T-helper 1 cell treated with Interleukin-12 subunit alpha and Interleukin-12 subunit beta and Interleukin-4 antibody, amounts not matched to agents 30 μg/mL and 1 μg/mL, for 36 hours (primary cell): ENCODE measurements around the gene PPFIBP1.
A peak's percentile ranks its signal among the peaks of the same experiment; 100 is the strongest.
"Not testable (repeated sequence)": the region's sequence is repeated elsewhere in the genome, so short reads cannot be mapped to it uniquely, and the experiment has no call there.

Experiments used
- H3K27ac Mint-ChIP-seq: one replicate; pipeline ENCODE4 v1.8.0; 2021; ENCODE audit warnings: mild to moderate bottlenecking, mixed read lengths
- H3K27me3 Mint-ChIP-seq: one replicate; pipeline ENCODE4 v1.8.0; 2021; ENCODE audit warnings: low read depth, mixed read lengths
- H3K36me3 Mint-ChIP-seq: one replicate; pipeline ENCODE4 v1.8.0; 2021; ENCODE audit warnings: low read depth, mixed read lengths
- H3K4me1 Mint-ChIP-seq: one replicate; pipeline ENCODE4 v1.8.0; 2021; ENCODE audit warnings: low read depth, mixed read lengths
- H3K4me3 Mint-ChIP-seq: one replicate; pipeline ENCODE4 v1.8.0; 2021; ENCODE audit warnings: mild to moderate bottlenecking, moderate library complexity, mixed read lengths
- H3K9me3 Mint-ChIP-seq: one replicate; pipeline ENCODE4 v1.8.0; 2021; ENCODE audit warnings: mixed read lengths

Gene PPFIBP1

DNA sequence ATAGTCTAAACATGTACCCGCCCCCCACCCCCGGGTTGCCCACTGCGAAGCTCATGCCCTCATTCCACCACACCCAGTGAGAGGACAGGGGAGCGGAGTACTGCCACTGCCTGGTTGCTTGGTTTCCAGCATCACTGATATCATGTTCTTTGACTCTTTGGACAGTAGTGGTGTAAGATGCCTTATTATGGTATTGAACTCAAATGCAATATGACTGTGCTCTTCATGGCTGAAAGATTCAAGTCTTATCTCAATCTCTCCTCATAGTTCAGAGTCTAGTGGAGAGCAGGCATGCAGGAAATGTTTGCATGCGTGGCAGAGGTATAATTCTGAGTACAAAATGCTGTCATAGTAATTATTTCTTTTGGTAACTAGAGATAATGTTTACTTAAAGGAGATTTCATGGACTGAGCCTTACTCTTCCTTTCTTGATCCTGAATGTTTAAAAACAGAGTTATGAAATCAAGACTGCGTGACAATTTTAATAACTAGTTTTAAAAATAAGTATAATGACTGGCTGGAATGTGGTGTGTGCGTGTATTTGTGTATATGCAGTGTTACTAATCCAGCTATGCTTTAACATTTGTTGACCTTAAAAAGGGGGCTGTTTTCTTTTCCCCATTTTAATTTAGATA lies 116.7 kb downstream of the PPFIBP1 start:
- H3K9me3 Mint-ChIP-seq, H3K4me3 Mint-ChIP-seq, H3K27me3 Mint-ChIP-seq, H3K27ac Mint-ChIP-seq, H3K36me3 Mint-ChIP-seq: not testable (repeated sequence)
- peaks cover 19% of the 10 kb centered on the region for H3K4me1 Mint-ChIP-seq

DNA sequence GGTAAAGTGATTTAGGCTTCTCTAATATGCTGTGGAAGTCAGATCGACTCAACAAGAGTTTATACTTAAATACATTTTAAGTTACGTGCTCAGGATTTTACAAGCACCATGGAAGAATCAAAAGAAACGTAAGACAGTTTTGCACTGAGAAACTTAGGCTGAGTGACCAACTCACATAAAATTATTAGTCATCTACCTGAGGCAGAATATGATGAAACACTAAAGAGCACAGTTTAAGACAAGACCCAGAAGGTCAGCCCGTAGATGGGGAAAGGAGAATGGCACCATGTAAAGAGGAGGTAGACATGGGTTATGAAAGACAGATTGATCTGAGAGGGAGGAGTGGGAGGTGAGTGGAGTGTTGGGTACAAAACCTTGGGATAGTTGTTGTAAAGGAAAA lies 118.4 kb downstream of the PPFIBP1 start:
- H3K27ac Mint-ChIP-seq, H3K36me3 Mint-ChIP-seq, H3K4me3 Mint-ChIP-seq, H3K9me3 Mint-ChIP-seq, H3K27me3 Mint-ChIP-seq: not testable (repeated sequence)
- H3K4me1 Mint-ChIP-seq, result peaks cover 11% of the 10 kb centered on the region

DNA sequence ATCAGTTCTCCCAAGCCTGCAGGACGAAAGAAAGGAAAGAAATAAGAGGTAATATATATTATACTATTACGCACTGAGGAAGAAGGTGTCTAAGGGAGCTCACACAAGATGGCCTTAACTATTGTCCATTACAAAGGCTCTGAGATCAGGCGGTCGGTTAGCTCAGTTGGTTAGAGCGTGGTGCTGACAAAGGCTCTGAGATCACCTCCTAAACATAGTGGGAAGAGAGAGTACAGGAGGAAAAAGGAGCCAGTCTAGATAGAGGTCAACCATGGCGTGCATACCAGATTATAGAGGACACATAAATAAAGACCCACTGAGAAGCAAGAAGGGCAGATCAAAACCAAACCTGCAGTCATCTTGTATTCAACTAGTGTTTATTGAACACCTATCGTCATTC lies 118.9 kb downstream of the PPFIBP1 start:
- not testable (repeated sequence) for H3K27ac Mint-ChIP-seq, H3K4me3 Mint-ChIP-seq, H3K27me3 Mint-ChIP-seq, H3K9me3 Mint-ChIP-seq, H3K4me1 Mint-ChIP-seq, H3K36me3 Mint-ChIP-seq

DNA sequence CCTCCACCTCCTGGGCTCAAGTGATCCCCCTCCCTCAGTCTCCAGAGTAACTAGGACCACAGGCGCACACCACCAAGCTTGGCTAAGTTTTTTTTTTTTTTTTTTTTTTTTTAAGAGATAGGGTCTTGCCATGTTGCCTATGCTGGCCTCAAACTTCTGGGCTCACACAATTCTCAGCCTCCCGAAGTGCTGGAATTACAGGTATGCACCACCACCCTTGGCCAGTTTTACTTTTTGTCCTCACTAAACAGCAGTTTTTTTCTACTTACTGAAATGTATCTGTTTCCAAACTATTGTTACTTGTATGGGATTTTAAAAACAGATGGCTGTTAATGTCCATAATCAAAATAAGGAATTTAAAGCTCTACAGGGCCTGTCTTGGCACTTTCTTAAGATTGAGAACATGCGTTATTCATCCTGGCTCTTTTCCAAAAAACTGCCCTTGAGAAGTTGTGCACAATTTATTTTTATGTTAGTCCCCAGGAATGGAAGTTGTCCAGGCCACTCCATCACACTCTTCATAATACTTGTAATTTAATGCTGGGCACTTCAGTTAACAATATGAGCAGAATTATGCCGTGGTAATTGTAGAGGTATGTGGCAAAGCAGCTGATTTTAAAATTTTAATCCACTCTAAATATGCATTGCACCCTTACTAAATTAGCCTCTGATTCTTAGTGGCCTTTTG lies 120.3 kb downstream of the PPFIBP1 start:
- Mint-ChIP-seq H3K4me1 (peaks cover 2% of the 10 kb centered on the region), H3K27me3 (no peaks in the 10 kb centered on the region), H3K36me3 (peaks cover 10% of the 10 kb centered on the region), H3K4me3 (no peak overlapping the region), H3K27ac (no peak overlapping the region), H3K9me3 (no peaks in the 10 kb centered on the region)

DNA sequence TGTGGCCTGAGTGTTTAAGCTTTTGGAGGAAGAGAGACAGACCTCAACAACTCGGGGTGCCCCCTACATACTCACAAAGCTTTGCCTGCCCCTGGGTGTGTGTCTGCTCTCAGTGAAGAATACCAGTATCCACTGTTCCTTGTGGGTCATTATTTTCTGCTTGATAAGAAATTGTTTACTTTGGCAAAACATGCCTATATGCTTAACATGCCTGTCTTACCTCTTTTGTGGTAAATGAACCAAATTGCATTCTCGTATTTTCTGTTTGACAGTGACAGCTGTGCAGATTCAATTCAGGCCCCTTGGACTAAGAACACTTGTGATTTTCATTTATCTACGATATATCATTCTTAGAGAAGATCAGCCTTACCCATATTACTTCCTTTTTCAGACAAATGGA lies 121.7 kb downstream of the PPFIBP1 start:
- peaks cover 3% of the 10 kb centered on the region for H3K4me1 Mint-ChIP-seq
- no peaks in the 10 kb centered on the region for H3K9me3 Mint-ChIP-seq
- no peak overlapping the region for H3K4me3 Mint-ChIP-seq
- H3K36me3 Mint-ChIP-seq, result peaks cover 14% of the 10 kb centered on the region
- no peaks in the 10 kb centered on the region for H3K27me3 Mint-ChIP-seq
- no peak overlapping the region for H3K27ac Mint-ChIP-seq

DNA sequence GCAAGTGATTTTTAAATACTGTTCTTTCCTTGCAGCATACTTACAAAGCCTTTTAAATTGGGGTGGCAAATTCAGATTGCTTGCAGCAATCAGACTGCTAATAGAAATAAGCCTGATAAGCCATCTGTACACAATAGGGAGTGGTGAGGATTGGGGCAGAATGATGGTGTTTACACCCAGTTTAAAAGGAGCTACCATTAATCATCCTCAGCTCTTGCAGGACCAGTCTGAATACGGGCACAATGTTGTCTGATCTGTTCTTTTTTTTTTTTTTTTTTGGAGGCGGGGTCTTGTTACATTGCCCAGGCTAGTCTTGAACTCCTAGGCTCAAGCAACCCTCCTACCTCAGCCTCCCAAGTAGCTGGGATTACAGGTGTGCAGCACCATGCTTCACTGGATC lies 122.1 kb downstream of the PPFIBP1 start:
- Mint-ChIP-seq H3K4me3 (no peak overlapping the region), H3K27me3 (no peaks in the 10 kb centered on the region), H3K36me3 (peaks cover 15% of the 10 kb centered on the region), H3K9me3 (no peaks in the 10 kb centered on the region), H3K4me1 (peaks cover 3% of the 10 kb centered on the region), H3K27ac (no peak overlapping the region)

DNA sequence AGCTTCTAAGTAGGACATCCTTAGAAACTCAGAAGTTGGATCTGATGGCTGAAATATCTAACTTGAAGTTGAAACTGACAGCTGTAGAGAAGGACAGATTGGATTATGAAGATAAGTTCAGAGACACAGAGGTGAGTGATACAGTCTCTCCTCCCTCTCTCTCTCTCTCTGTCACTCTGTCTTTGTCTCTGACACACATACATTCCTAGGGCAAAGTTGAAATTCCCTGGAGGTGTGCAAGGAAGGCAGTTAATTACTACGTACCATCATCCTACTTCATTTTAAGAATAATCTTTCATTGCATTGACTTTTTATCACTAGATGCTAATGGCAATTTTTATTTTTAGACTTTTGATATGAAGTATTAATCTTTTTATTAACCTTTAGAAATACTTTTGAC lies 126.0 kb downstream of the PPFIBP1 start:
- H3K9me3 Mint-ChIP-seq, result no peaks in the 10 kb centered on the region
- no peaks in the 10 kb centered on the region for H3K27me3 Mint-ChIP-seq
- peaks cover 15% of the 10 kb centered on the region for H3K36me3 Mint-ChIP-seq
- no peak overlapping the region for H3K4me3 Mint-ChIP-seq
- H3K4me1 Mint-ChIP-seq, result peaks cover 13% of the 10 kb centered on the region
- no peak overlapping the region for H3K27ac Mint-ChIP-seq

DNA sequence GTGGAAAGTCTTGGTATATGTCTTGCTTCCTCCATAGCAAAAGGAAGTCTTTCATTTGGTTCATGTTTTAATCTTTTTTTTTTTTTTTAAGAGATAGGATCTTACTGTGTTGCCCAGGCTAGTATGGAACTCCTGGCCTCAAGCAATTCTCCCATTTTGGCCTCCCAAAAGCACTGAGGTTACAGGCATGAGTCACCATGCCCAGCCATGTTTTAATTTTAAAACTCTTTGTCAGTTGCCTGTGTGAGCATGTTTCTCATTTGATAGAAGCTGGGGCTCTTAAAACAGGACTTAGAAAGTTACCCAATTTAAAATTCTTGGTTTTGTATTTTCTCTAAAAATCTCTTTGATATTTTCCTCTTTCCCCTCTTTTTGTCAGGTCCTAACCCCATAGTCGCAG lies 127.2 kb downstream of the PPFIBP1 start:
- Mint-ChIP-seq H3K36me3 (peaks cover 12% of the 10 kb centered on the region), H3K27me3 (no peaks in the 10 kb centered on the region), H3K27ac (no peak overlapping the region), H3K4me1 (peaks cover 15% of the 10 kb centered on the region), H3K9me3 (no peaks in the 10 kb centered on the region), H3K4me3 (no peak overlapping the region)

DNA sequence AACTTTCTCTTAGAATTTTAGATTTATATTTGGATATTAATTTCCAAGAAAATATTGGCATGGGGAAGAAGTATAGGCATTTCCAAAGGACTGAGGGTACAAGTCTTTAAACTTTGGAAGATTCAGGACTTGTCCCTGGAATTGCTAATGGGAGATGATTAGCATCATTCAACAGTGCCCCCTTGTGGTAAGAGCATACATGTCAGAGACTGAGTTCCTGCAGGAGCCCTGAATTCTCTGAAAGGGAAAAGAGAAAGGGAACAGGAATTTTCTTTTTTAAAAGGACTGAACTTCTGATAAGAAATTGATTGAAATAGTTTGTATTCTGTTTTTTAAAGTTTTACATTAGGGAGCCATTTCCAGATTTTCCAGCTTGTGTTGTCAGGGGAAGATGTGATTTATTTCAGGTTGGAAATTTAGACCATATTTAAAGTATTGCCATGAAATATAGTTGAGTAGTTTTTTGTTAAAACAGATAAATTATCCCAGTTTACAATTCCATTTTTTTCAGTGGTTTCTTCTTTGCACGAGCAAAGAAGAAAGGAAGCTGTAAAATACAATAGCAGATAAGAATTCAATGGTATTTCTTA lies 128.3 kb downstream of the PPFIBP1 start:
- Mint-ChIP-seq H3K4me1 (peaks cover 15% of the 10 kb centered on the region), H3K9me3 (no peaks in the 10 kb centered on the region), H3K27me3 (no peaks in the 10 kb centered on the region), H3K36me3 (peaks cover 12% of the 10 kb centered on the region), H3K4me3 (no peak overlapping the region), H3K27ac (no peak overlapping the region)

DNA sequence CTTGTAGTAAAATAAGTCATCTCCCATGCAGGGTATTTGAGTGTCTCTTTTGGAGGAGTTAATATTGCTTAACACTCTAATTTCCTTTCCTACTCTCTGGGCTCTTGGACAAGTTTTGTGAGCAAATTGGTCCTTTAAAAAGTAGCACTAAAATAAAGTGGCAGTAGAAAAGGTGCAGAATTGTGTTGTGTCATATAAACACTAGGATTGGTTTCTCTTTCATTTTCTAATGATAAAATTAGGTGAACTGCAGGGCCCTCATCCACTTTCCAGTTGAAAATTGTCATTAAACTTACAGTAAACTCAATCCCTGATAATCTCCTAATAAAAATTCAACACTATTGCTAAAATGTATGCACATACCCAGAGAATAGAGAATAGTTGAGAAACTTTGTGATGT lies 129.7 kb downstream of the PPFIBP1 start:
- Mint-ChIP-seq H3K27me3 (no peaks in the 10 kb centered on the region), H3K9me3 (no peaks in the 10 kb centered on the region), H3K4me3 (peak overlapping the region; percentile 41), H3K36me3 (peaks cover 8% of the 10 kb centered on the region), H3K4me1 (peaks cover 15% of the 10 kb centered on the region), H3K27ac (peak overlapping the region; percentile 71)

DNA sequence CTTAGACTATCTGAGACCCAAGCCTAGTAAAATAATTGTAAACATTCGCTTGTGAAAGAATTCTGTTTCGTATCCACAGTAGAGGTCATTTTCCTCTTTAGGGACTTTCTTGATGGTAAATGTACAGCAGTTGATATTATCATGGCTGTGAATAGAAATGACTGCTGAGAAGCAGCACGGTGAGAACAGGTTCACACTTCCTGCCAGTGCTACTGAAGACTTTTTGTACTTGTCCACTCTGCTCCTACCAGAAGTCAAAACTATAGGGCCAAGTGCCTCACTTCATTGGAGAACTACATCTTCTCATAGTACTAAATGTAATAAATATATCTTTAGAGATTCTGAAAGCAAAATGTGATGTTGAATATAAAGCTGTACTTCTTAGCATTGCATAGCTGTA lies 131.5 kb downstream of the PPFIBP1 start:
- H3K4me3 Mint-ChIP-seq, H3K27ac Mint-ChIP-seq, H3K9me3 Mint-ChIP-seq, H3K27me3 Mint-ChIP-seq, H3K36me3 Mint-ChIP-seq: not testable (repeated sequence)
- peaks cover 16% of the 10 kb centered on the region for H3K4me1 Mint-ChIP-seq

DNA sequence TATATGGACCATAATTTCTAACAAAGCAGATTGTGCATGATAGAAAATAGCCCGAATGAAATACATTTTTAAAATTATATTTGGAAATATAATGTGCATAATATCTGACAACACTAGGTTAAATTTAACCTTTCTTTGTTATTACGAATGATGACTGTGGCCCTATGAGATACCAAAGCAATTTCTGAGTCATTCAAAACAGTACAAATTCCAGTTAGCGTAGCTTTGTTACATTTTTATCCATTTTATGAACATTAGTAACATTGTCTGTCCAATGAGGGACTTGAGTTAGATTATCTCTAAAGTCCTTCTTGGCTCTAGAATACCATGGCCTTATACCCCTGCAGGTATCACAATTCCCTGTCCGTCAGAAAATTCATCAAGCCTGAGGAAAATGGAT lies 133.3 kb downstream of the PPFIBP1 start:
- no peak overlapping the region for H3K4me3 Mint-ChIP-seq
- no peaks in the 10 kb centered on the region for H3K9me3 Mint-ChIP-seq
- peaks cover 6% of the 10 kb centered on the region for H3K36me3 Mint-ChIP-seq
- no peak overlapping the region for H3K27ac Mint-ChIP-seq
- H3K27me3 Mint-ChIP-seq, result no peaks in the 10 kb centered on the region
- peaks cover 16% of the 10 kb centered on the region for H3K4me1 Mint-ChIP-seq

DNA sequence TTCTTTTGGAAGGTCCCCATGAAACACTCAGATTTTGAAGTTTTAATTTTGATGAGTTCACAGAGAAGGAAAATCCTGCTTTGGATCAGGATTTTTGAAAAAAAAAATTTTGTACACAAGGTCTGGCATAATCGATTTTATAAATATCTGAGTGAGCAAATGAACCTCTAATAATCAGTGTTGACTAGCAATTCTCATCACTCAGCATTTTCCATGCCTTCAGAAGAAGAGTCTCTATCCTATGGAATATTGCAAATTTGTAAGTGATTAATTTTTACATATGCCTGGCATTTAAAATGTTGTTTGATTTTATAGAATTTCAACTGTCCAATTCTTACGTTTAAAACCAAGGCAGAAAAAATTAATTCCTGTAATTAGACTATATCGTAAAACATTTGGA lies 141.7 kb downstream of the PPFIBP1 start:
- H3K9me3 Mint-ChIP-seq, result no peaks in the 10 kb centered on the region
- peaks cover 5% of the 10 kb centered on the region for H3K4me1 Mint-ChIP-seq
- H3K27ac Mint-ChIP-seq, result no peak overlapping the region
- no peak overlapping the region for H3K4me3 Mint-ChIP-seq
- peaks cover 22% of the 10 kb centered on the region for H3K36me3 Mint-ChIP-seq
- H3K27me3 Mint-ChIP-seq, result no peaks in the 10 kb centered on the region

DNA sequence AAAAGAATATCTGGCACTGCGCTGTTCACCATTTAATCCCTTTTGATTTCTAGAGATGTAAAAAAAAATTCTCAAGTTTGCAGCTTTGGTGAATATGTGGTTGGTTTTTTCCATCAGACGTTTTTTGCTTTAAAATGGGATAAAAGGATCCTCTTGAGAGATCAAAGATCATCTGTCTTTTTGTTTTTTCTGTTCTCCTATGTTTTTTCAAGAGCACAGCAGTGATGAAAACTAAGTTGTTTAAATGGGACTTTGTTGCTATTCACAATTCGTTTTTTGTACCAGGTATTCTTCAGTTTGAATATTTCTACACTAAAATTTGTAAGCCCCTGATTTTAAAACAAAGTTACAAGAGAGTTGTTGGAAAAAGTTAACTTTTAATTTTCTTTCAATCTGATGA lies 142.5 kb downstream of the PPFIBP1 start:
- no peaks in the 10 kb centered on the region for H3K9me3 Mint-ChIP-seq

DNA sequence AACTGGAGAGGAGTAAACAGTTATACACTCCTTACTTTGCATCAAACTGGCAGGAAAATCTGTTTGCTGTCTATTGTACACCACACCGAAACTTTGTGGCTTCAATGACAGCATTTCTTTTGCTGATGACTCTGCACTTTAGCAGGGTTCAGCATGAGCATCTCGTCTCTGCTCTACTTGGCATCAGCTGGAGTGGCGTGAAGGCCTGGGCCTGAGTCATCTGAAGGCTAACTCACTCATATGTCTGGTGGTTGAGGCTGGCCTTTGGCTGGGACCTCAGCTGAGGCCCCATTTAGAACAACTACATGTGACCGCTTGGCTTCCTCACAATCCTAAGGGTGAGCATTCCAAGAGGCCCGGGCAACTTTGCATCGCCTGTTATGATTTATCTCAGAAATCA lies 143.5 kb downstream of the PPFIBP1 start:
- Mint-ChIP-seq H3K4me1 (no peaks in the 10 kb centered on the region), H3K4me3 (no peak overlapping the region), H3K27me3 (no peaks in the 10 kb centered on the region), H3K9me3 (no peaks in the 10 kb centered on the region), H3K27ac (no peak overlapping the region), H3K36me3 (peaks cover 18% of the 10 kb centered on the region)

More for the DNA sequence above, 142.5 kb downstream of the PPFIBP1 start:
- peaks cover 22% of the 10 kb centered on the region for H3K36me3 Mint-ChIP-seq
- peaks cover 2% of the 10 kb centered on the region for H3K4me1 Mint-ChIP-seq
- no peak overlapping the region for H3K27ac Mint-ChIP-seq
- no peak overlapping the region for H3K4me3 Mint-ChIP-seq
- H3K27me3 Mint-ChIP-seq, result no peaks in the 10 kb centered on the region
